BJ (cell line): Measurements from ENCODE around the gene ADARB1. TPM values are rescaled to one million over a fixed set of nuclear protein-coding genes. Genes with fewer than 3 reads are reported as not detected.

Experiments used
- CTCF ChIA-PET: fragments of 350-600 bp; formaldehyde crosslinking; extraction: SDS; loops from one replicate; lab custom pipeline; 2021; ENCODE audit warnings: antibody characterized with exemption, inconsistent platforms; lab: Yijun Ruan, JAX
- POLR2A ChIA-PET: fragments of 300-600 bp; sonication (Branson Sonifier 250); formaldehyde crosslinking; extraction: SDS; loops from one replicate; lab custom pipeline; 2021; ENCODE audit warnings: antibody characterized with exemption; lab: Charles Lee
- DNase-seq: peaks from one replicate; pipeline ENCODE4 v3.0.0-alpha.2; 2011; ENCODE audit warnings: low read depth
- H3K27me3 ChIP-seq: 2 replicates; pipeline ENCODE4 v1.6.0; 2011; ENCODE audit warnings: low read length; ENCODE audit not compliant: control insufficient read depth, insufficient read depth
- H3K36me3 ChIP-seq: 2 replicates; pipeline ENCODE4 v1.5.1; 2011; ENCODE audit warnings: low read length; ENCODE audit not compliant: control insufficient read depth, insufficient read depth
- H3K4me3 ChIP-seq: 2 replicates; pipeline ENCODE4 v1.5.1; 2011; ENCODE audit warnings: low read depth, mild to moderate bottlenecking, control low read depth, low read length
- polyA plus RNA-seq: library from polyadenylated mRNA; depleted of rRNA; stranded (reverse); fragments of >200 nt; gene quantifications from 2 replicates; pipeline ENCODE4 v1.2.3, GENCODE V29; 2011
- TF ChIP-seq, protein P1 (sequence below): IDR thresholded peaks from 2 replicates; pipeline ENCODE4 v1.5.1; 2011; ENCODE audit warnings: low read depth, mild to moderate bottlenecking, control low read depth, inconsistent platforms, low read length, moderate library complexity; ENCODE audit not compliant: insufficient read depth

ADARB1 gene
- polyA plus RNA-seq, 1 experiment = 10.9 TPM

DNA sequence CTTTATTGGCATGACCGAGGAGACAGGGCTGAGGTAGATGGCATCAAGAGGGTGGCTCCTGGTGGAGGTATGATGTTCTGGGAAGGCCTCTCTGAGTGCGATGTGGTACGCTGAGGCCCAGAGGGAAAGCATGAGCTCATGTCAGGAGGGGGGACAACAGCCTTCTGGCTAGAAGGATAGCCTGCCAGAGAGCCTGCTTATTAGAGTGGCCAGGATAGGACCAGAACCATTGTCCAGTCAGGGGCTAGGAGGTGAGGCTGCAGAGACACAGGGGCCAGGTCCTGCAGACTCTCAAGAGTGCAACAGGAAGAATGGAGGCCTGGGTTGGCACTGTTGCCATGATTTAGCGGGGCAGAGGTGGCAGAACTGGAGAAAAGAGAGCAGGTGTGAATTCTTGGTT is 7.3 kb downstream of the ADARB1 start:
- ChIA-PET CTCF (interaction anchor here (0.6 to 2.2 kb wide), 3 partner anchors 27 to 132 kb away, joined by 3 to 7 read pairs (median 3); no protein-coding TSS in a partner anchor), POLR2A (interaction anchor here (0.6 kb wide), 1 partner anchor 15 kb away, joined by 7 read pairs; no protein-coding TSS in a partner anchor)
- DNase-seq = no peak
- Histone ChIP-seq H3K27me3 (no peaks in the 10 kb centered on the region), H3K4me3 (no peak overlapping the region), H3K36me3 (no peaks in the 10 kb centered on the region)
- TF ChIP-seq, protein P1, sequence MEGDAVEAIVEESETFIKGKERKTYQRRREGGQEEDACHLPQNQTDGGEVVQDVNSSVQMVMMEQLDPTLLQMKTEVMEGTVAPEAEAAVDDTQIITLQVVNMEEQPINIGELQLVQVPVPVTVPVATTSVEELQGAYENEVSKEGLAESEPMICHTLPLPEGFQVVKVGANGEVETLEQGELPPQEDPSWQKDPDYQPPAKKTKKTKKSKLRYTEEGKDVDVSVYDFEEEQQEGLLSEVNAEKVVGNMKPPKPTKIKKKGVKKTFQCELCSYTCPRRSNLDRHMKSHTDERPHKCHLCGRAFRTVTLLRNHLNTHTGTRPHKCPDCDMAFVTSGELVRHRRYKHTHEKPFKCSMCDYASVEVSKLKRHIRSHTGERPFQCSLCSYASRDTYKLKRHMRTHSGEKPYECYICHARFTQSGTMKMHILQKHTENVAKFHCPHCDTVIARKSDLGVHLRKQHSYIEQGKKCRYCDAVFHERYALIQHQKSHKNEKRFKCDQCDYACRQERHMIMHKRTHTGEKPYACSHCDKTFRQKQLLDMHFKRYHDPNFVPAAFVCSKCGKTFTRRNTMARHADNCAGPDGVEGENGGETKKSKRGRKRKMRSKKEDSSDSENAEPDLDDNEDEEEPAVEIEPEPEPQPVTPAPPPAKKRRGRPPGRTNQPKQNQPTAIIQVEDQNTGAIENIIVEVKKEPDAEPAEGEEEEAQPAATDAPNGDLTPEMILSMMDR = no peak

DNA sequence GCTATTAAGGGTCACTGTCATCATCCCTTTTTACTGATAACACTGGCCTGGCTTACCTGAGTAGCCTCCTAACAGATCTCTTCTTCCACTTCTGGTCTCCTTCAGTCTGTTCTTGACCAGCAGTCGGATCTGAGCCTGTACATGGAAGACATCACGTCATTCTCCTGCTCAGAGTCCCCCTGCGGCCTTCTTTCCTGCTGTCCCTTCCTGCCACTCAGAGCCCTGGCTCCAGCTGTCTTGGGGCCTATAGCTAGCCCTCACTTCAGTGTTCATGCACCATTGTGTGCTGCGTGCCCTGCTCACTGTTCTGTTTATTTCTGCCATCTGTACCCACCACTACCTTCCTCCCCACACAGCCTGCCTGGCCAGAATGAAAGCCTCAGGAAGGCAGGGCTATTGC is 8.4 kb downstream of the ADARB1 start:
- CTCF ChIA-PET = interaction anchor here (1.0 to 2.2 kb wide), 4 partner anchors 18 to 133 kb away, joined by 3 to 7 read pairs (median 3); no protein-coding TSS in a partner anchor
- no peaks in the 10 kb centered on the region for H3K27me3 ChIP-seq

DNA sequence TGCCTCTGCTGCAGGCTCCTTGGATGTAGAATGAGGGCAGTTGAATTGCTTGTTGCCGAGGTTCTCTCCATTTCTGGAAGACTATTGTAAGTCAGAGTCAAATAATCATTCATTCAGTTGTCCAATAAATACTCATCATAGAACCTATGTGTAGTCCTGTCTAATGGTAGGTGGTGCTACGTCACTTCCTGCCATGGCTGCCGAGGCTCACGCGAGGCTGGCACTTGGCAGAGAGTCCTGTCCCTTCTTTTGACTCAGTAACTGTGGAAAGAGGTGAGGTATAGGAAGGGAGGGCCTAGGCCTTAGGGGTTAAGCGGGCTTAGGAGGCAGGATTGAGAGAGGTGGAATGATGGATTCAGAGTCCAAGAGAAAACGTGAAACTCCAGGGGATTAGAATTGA is 9.7 kb downstream of the ADARB1 start:
- CTCF ChIA-PET = interaction anchor here (1.6 kb wide), 1 partner anchor 17 kb away, joined by 3 read pairs; no protein-coding TSS in a partner anchor

More for the DNA sequence above, 8.4 kb downstream of the ADARB1 start:
- TF ChIP-seq, protein P1 = no peak
- POLR2A ChIA-PET = no interaction called here
- DNase-seq = no peak
- Histone ChIP-seq H3K4me3 (no peak overlapping the region), H3K36me3 (no peaks in the 10 kb centered on the region)

DNA sequence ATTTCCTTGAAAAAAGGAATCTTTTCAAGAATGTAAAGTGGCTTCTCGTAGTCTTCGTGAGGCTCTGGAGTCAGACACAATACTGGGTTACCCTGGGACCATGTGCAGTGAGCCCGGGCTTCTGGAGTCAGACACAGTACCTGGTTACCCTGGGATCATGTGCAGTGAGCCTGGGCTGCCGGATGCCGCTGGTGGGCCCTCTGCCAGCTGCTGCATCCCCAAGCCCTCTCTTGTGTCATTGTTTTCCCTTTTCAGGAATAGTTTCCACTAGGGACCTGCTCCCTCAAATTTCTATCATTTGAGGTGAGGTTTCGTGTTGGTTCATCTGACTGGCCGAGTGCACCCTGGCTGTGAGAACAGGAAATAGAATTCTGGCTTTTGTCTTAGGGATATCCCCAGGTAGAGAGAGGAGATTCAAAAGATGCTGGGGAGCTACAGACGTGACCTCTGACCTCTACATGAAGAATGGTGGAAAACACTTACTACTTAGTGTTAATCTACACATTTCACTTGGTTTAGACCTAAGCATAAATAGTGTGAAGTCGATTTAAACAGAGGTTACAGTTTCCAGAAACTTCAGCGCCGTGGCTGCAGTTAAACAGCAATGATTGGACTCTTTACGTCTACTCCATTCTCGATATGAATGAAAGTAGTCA is 10.6 kb downstream of the ADARB1 start:
- ChIA-PET CTCF (no interaction called here), POLR2A (no interaction called here)
- H3K27me3 ChIP-seq = no peaks in the 10 kb centered on the region
- no peak overlapping the region for H3K4me3 ChIP-seq
- no peak for DNase-seq
- no peaks in the 10 kb centered on the region for H3K36me3 ChIP-seq
- TF ChIP-seq, protein P1 = no peak

More for the DNA sequence above, 9.7 kb downstream of the ADARB1 start:
- TF ChIP-seq, protein P1 = no peak
- no peak for DNase-seq
- no peak overlapping the region for H3K4me3 ChIP-seq
- no peaks in the 10 kb centered on the region for H3K36me3 ChIP-seq
- no peaks in the 10 kb centered on the region for H3K27me3 ChIP-seq
- POLR2A ChIA-PET = no interaction called here

DNA sequence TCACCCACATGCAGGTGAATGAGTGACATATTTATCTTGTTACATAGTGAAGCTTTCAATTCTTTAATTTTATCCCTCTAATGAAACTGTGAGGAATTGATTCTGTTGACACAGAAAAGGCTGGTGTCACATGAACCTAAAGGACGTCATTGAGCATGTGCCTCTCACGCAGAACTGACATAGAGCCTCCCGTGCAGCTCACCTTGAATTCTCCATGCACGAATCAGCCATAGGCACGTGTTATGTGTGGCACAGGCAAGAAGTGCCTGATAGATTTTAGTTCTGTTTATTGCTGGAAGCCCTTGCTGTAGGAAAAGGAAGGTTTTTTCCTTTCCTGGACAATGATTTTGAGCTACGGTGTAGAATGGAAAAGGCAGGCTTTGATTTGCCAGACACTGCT is 11.3 kb downstream of the ADARB1 start:
- no peak for DNase-seq
- Histone ChIP-seq H3K36me3 (no peaks in the 10 kb centered on the region), H3K27me3 (no peaks in the 10 kb centered on the region), H3K4me3 (no peak overlapping the region)
- CTCF ChIA-PET = interaction anchor here (1.0 to 2.2 kb wide), 3 partner anchors 9 to 20 kb away, joined by 3 to 6 read pairs (median 3); no protein-coding TSS in a partner anchor
- TF ChIP-seq, protein P1 = no peak
- POLR2A ChIA-PET = no interaction called here
